Activated T-cell treated with anti-CD3 and anti-CD28 coated beads for 24 hours (primary cell): ENCODE results near the gene SORCS2.

ENCODE experiments used
- DNase-seq: peaks from one replicate; pipeline ENCODE4 v3.0.0-alpha.2; 2020; ENCODE audit warnings: low read depth

The SORCS2 gene

DNA sequence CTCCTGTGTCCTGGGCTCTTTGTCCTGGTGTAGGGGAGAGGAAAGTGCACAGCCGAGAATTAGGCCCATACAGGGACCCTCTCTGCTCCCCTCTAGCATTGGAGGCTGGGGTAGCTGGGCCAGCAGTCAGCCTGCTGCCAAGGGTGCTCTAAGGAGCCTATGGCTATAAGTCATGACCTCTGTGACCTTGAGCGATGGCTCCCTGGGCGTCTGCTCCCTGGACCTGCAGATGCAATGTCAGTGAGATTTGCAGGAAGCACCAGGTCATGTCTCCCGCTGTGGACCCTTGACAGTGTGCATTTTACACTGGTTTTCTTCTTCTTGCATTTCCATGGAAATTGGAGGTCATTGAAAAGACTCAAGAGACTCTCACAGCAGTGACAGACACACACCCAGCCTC, 476.5 kb downstream of the SORCS2 start:
- DNase-seq, result no peak

DNA sequence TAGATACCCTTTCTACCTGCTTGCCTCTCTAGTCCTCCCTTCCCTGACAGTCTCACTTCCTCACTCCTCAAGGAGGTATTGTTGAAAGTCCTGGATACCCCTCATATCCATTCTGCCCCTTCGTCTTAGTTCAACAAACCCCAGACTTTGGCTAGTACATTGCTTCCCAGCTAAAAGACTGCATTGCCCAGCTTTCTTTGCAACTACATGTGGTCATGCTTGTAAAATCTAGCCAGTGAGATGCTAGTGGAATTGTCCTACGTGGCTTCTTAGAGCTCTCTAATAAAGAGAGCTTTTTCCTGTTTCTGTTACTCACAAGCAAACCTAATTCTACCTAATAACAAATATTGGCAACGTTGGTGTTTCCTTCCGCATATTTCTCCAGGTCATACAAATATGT, 480.3 kb downstream of the SORCS2 start:
- DNase-seq, result no peak

DNA sequence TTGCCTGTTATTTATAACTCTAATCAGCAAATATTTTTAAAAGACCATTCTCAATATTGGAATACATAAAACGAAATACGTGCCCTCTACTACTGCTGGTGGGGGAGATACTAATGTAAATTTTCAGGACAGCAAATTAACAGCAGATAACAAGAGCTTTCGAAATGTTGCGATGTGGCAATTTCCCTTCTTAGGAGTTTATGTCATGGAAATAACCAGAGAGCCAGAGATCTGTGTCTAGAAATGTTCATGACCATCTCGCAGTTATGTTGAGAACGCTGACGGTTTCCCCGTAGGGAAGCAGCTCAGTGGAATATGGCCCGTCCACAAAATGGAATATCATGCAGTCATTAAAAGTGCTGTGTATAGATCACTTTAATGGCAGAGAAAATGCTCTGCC, 480.8 kb downstream of the SORCS2 start:
- DNase-seq, result no peak

DNA sequence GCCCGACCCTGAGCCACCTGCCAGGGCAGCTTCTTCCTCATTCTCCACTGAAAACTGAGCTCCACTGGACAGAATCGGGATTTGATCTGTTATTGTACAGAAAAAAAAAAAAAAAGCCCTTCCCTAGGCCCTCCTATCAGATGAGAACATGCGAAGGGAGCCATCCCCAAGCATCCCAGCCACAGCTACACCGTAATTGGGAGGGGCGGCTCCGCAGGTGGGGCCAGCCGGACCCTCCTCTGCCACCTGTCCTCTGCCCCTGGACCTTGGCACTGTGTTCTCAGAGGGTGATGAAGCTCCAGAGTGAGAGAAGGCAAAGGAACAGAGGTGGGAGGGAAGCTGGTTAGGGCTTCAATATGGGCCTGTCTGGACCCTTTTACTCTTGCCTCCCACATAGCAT, 482.4 kb downstream of the SORCS2 start:
- no peak for DNase-seq

DNA sequence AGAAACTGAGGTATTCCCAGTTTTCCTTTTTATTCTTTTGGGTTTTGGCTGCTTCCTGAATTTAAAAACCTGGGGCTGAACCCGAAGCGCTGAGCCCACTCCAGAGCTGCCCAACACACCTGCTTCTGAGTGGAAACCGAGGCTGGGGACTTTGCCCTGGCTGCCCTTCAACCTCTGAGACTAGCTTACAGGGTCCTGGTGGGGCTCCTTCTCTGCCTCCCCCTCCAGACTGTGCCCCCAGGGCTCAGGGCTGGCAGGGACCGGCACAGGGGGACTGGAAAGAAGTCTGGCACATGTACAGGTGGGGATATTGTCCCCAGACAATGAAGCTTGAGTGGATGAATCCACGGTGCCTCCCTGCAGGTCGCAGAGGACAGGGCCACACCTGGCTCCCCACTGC, 482.8 kb downstream of the SORCS2 start:
- no peak for DNase-seq

DNA sequence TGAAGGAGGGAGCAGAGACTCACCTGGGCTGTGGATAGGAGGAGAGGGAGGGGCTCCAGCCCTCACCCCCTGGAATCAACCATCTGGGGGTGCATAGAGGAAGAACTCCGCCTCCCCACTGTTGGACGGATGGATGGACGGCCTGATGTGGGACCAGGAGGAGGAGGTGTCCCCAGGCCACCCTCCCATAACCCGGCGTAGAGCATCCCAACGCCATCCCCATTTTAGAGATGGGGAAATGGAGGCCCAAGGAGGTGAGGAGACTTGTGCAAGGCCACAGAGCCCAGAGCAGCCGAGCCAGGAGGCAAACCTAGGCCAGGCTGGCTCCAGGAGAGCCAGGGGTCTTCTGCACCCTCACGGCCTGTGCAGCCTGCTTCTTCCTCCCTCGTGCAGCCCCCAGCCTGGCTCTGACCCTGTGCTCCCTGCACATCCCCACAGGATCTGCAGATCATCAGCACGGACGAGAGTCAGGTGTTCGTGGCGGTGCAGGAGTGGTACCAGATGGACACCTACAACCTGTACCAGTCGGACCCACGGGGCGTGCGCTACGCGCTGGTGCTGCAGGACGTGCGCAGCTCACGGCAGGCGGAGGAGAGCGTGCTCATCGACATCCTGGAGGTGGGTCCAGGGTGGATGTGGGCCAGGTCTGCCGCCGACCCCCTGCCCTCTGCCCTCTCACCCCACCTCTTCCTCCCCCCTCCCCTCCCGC, 483.4 kb downstream of the SORCS2 start:
- no peak for DNase-seq

DNA sequence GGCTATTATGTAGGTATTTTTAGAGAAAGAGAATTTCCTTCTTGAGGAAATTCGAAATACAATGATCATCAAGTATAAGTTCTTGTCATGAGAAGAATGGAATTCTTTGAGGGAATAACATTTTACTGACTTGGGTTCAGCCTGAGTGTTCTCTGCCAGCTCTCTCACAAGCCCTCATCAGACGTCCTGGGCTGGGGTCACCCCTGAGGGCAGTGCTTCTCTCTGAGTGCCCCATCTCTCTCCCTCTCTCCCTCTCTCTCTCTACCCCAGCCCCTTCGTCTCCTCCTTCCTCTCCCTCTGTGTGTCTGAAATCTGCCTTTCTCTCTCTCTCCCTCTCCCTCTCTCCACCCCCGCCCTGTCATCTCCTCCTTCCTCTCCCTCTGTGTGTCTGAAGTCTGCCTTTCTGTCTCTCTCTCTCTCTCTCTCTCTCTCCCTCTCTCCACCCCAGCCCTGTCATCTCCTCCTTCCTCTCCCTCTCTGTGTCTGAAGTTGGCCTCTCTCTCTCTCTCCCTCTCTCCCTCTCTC, 484.1 kb downstream of the SORCS2 start:
- no peak for DNase-seq

DNA sequence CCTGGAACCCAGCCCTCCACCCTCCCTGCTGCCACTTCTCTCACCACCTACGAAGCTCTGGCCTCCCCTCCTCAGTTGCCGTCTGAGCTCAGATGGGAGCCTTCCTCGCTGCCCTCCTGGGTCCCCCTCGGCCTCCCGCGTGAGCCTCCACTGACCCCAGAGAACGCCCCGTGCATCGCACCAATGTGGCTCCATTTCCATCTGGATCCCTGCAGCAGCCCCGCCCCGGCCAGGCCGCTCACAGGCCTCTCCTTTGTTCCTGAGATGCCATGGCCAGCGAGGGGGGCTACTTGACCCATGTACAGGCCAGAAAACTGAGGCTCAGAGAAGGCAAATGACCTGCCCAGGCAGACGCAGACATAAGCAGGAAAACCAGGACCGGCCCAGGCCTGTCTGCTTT, 484.7 kb downstream of the SORCS2 start:
- no peak for DNase-seq

DNA sequence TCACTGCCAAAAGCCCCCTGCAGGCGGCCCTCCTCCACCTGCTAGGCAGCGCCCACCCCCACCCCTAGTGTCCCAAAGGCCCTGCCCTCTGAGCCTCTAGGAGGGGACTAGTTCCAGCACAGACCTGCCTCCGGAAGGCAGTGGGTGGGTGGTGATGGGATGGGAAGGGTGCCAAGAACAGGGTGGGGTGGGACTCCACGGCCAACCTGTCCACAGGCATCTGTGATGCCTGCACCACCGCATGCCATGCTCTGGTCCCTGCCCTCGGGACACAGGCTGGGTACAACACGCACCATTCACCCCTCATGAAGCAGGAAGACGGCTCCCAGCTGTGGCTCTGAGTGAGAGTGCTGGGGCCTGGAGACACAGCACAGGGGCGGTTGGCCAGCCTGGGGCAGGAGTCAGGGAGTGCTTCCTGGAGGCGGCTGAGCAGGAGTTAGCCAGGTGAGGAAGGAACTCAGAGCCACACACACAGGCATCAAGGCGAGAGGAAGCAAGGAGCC, 485.5 kb downstream of the SORCS2 start:
- no peak for DNase-seq

DNA sequence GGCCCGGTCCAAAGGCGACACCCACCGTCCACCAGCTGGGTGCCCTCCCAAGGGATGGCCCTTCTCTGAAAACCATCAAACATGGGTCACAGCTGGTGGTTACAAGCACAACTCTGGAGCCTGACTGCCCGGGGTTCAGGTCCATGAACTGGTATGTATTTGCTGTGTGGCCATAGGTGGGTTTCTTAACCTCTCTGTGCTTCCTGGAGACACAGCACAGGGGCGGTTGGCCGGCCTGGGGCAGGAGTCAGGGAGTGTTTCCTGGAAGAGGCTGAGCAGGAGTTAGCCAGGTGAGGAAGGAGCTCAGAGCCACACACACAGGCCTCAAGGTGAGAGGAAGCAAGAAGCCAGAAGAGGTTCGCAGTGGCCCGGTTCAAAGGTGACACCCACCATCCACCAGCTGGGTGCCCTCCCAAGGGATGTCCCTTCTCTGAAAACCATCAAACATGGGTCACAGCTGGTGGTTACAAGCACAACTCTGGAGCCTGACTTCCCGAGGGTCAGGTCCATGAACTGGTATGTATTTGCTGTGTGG, 486.0 kb downstream of the SORCS2 start:
- no peak for DNase-seq

DNA sequence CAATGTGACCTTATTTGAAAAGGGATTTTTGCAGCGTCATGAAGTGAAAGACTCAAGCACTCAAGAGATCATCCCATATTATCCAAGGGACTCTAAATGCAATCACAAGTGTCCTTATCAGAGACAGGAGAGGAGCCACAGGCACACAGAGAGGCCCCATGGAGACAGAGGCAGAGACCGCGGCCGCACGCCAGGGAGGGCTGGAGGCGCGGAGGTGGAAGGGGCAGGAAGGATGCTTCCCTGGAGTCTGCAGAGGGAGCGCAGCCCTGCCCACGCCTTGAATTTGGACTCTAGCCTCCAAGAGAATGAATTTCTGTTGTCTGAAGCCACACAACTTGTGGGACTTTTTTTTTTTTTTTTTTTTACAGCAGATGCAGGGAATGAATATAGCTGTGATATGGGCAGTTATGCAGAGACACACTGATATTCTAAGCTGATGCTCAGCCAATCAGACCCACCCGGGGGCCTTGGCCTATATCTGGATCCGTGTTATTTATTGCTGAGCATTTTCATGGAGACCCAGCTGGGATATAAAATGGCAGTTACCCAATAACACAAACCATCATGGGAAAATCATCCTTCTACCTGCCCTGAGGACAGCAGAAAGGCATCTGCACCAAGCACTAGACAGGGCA, 487.2 kb downstream of the SORCS2 start:
- no peak for DNase-seq

DNA sequence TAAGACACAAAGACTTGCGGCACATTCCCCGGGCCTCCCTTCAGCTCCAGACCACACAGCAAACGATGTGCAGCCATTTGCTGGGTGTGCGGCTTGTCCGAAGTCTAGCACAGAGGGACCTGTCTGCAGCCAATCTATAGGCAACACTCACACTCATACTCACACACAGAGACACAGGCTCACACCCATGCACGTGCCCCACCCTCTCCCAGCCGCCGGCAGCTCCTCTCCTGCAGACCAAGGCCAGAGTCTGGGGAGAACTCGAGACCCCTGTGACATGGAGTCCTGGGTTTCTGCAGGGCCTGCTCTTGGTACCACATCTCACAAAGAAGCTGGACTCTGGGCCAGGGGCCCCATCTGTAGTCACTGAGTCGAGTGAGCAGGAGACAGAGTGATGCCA, 487.8 kb downstream of the SORCS2 start:
- DNase-seq, result no peak

DNA sequence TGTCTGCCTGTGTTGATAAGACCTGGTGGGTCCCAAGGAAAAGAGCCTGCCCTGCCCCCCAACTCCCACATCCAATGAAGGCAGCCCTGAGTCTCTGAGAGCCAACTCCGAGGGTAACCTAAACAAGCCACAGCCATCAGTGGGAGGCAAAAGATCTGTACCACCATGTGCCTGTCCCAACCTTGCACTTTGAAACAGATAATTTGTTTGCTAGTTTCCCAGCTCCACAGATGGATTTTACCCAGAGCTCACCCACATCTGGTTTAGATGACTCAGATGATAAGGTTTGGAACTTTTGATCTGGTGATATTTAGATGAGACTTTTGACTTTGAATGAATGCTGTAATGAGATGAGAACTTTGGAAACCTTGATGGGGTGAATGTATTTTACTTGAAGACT, 488.4 kb downstream of the SORCS2 start:
- DNase-seq, result no peak

DNA sequence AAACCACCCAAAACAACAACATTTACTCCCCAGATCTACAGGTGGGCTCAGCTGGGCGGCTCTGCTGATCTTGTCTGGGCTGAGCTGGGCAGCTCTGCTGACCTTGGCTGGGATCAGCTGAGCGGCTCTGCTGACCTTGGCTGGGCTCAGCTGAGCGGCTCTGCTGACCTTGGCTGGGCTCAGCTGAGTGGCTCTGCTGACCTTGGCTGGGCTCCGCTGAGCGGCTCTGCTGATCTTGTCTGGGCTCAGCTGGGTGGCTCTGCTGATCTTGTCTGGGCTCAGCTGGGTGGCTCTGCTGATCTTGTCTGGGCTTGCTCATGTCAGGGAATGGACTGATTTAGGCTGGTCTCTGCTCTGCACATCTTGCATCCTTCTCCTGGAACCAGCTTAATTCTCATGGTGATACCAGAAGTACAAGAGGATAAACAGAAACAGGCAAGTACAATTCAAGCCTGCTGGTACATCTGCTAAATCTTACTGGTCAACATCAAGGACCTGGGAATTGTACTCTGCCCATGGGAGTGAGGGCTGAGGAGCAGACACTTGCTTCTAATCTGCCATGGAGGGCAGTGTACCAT, 490.9 kb downstream of the SORCS2 start:
- DNase-seq, result no peak

DNA sequence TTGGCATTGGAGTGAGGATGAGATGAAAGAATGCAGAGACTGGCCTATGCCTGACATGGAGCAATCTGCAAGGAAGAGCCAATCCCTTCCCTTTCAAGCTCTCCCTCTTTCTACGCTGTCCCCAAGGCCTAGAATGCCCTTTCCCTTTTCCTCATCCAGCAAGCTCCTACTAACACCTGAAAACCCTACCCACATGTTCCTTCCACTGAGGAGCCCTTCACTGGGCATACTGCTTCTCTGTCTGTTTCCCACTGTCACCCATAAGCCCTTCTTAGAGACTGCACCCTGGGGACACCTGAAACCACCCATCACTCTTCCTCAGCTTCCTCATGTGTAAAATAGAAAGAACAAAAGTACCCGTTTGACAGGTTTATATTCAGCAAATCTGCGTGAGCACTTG, 492.0 kb downstream of the SORCS2 start:
- DNase-seq, result no peak

DNA sequence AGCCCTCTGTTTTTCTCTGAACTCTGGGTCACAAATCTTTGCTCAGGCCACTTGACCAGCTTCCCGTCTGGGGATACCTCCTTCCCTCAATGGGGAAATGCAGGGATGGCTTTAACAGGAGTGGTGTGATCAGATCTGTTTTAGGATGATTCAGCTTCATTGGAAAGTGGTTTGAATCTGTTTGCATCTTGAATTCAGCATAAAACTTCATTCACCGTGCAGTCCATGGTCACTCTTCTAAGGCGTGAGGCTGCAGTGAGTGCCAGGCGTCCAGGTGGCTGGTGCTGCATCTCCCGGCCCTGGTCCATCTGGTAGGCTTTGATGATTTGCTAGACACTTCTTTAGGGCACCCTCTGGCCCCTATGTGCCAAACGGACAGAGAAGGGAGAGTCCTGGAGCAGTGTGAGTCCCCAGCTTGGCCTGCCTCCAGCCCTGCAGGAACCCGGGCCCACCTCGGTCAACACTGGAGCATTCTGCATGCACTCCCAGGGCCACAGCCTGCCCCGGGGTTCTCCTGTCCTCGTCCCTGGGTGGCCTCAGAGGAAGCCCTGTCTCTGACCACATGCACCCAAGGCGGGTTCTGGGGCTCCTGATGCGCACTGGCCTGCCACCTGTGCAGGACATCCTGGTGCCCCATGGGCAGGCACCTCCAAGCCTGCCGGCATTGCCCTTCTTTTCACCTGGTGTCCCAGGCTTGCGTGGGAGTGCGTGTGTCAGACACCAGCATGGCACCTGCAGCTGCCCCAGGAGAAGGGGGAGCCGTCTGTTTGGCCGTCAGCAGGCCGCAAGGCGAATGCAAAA, 493.9 kb downstream of the SORCS2 start:
- no peak for DNase-seq

DNA sequence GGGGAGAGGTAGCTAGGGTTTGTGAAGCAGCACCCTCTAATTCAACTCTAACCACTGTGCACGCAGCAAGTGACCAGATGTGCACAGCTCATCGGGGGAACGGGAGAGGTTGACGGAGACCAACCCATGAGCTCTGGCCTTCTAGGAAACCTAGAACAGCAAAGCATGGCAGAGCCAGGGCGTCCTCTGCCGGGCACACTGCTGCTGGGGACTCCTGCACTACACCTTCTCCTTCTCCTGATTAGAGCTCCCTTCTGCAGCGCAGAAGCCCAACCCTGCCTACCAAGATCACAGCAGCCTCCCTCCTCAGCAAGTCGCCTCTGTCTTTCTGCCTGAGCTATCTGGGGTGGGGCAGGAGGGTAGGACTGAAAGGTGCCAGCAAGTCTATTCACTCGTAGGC, 494.7 kb downstream of the SORCS2 start:
- no peak for DNase-seq

DNA sequence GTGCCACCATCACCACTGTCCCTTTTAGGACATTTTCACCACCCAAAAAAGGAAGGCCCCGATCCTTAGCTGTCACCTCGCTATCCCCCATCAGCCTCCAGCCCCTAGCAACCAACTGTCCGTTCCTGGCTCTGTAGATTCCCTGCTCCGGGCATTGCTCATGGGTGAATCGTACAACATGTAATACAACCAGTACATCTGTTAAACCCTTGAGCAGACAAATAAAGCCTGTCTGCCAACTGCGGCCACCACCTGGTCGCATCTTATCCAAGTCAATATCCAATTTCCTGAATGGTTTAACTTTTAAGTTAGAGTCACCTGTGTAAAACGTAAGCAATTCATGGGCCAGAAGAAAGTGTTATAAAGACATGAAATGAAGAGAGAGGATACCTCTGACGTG, 495.5 kb downstream of the SORCS2 start:
- DNase-seq, result no peak

DNA sequence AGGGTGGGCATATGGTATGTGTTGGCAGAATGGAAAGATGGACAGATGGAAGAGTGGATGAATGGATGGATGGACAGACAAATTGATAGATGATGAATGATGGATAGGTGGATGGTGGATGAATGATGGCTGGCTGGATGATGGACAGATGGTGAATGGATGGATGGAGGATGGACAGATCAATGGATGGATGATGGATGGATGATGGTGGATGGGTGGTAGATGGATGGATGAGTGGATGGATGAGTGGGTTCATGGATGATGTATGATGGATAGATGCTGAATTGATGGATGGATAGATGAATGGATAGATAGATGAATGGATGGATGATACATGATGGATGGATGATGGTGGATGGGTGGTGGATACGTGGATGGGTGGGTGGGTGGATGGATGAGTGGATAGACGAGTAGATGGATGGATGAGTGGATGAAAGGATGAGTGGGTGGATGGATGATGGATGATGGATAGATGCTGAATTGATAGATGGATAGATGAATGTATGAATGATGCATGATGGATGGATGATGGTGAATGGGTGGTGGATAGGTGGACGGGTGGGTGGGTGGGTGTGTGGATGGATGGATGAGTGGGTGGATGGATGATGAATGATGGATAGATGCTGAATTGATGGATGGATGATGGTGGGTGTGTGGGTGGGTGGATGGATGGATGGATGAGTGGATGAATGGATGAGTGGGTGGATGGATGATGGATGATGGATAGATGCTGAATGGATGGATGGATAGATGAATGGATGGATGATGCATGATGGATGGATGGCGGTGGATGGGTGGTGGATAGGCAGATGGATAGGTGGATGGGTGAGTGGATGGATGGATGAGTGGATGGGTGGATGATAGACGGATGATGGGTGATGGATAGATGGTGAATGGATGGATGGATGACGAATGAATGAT, 497.7 kb downstream of the SORCS2 start:
- DNase-seq, result no peak

DNA sequence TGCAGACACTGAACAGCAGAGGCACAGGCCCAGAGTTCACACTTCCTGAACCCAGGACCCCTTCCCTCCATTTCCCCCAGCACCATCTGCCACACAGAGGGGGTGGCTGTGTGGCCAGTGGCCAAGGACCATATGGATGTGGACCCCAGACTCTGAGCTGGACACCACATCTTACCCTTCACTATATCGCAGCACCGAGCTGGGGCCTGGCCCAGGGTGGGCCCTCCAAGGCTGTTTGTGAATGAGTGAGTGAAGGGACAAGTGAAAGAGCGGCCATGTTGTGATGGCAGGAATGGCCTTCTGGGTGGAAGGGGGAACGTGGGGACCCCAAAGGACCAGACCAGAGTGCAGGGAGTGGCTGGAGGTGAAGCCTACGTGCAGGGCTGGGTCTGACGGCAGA, 498.7 kb downstream of the SORCS2 start:
- DNase-seq, result no peak

DNA sequence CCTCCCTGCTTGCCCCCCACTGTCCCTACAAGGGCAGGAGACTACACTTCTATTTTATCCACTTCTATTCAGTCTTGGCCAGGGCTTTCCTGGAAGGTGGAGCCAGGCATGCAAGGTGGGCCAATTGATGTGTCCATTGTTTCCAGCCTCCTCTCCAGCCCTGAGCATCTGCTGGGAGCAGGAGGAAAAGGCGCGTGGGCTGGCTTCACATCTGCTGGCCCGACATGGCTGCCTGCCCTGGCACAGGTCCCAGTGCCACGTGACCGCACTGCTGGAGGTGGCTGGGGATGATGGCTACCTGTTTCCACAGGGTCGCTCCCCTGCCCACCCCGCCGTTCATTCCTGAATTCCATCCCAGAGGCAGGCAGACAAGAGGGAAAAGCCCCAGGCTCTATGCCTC, 499.6 kb downstream of the SORCS2 start:
- no peak for DNase-seq
